Lower lobe of right lung (tissue), 2 donors: ENCODE results near the gene ZFYVE19. TPM values are rescaled to one million over a fixed set of nuclear protein-coding genes. Genes with fewer than 3 reads are reported as not detected.

Experiments used
- ATAC-seq, 2 donors: fragments of 200-7000 bp; cut with Tn5 transposase; one replicate each; pipeline ENCODE4 v1.9.1; 2020 to 2022; ENCODE audit warnings: mild to moderate bottlenecking in 2 of 2, moderate library complexity in 2 of 2
- DNase-seq: peaks from one replicate; pipeline ENCODE4 v3.0.0-alpha.2; 2020
- H3K27ac ChIP-seq: fragments of 200-600 bp; one replicate; pipeline ENCODE4 v1.8.0; 2022
- H3K27me3 ChIP-seq: fragments of 200-600 bp; one replicate; pipeline ENCODE4 v1.8.0; 2022; ENCODE audit warnings: low read depth
- H3K36me3 ChIP-seq: fragments of 200-600 bp; one replicate; pipeline ENCODE4 v1.8.0; 2022; ENCODE audit warnings: mild to moderate bottlenecking
- H3K4me1 ChIP-seq: fragments of 200-600 bp; one replicate; pipeline ENCODE4 v1.8.0; 2022
- H3K4me3 ChIP-seq: fragments of 200-600 bp; one replicate; pipeline ENCODE4 v1.8.0; 2022; ENCODE audit warnings: mild to moderate bottlenecking
- H3K9me3 ChIP-seq: fragments of 200-600 bp; one replicate; pipeline ENCODE4 v1.8.0; 2022
- CTCF ChIP-seq: fragments of 200-600 bp; IDR thresholded peaks from one replicate; pipeline ENCODE4 v1.8.0; 2022; ENCODE audit warnings: antibody characterized with exemption, mild to moderate bottlenecking
- intact Hi-C: fragments of 100-400 bp; cut with DNase I; formaldehyde crosslinking; loops from one replicate; pipeline ENCODE4 v1.11.0; 2022
- total RNA-seq: library from RNA; stranded (reverse); fragmentation: NEBNext Ultra II Directional; extraction: Animal tissue kit (Norgen Biotek cat#: 25700); gene quantifications from one replicate; pipeline ENCODE4 v1.2.1, GENCODE V29; 2021
- donor health status: DM: no; HTN: yes; CAD: no; lungs with severe emphysema.

Gene ZFYVE19
- total RNA-seq, 1 donor from 2014 or later: 29.6 TPM

- Histone ChIP-seq H3K36me3 (peaks cover 20% of the 10 kb centered on the region), H3K27me3 (no peaks in the 10 kb centered on the region), H3K4me1 (peaks cover 27% of the 10 kb centered on the region), H3K4me3 (no peak overlapping the region), H3K9me3 (no peaks in the 10 kb centered on the region), H3K27ac (no peak overlapping the region)
- DNase-seq (no peak), ATAC-seq (no peak)
- no peak for TF ChIP-seq CTCF
- intact Hi-C loops: no loop called here
These were observed 10.4 kb upstream of the ZFYVE19 start for GRCh38 chr15:40796512-40796911.

GRCh38 chr15:40799523-40799922, 7.4 kb upstream of the ZFYVE19 start:
- no peak overlapping the region for H3K4me3 ChIP-seq
- H3K9me3 ChIP-seq: no peaks in the 10 kb centered on the region
- peaks cover 18% of the 10 kb centered on the region for H3K36me3 ChIP-seq
- H3K4me1 ChIP-seq: peaks cover 22% of the 10 kb centered on the region
- H3K27me3 ChIP-seq: no peaks in the 10 kb centered on the region
- ATAC-seq (no peak), DNase-seq (no peak)
- H3K27ac ChIP-seq: no peak overlapping the region
- no peak for TF ChIP-seq CTCF
- intact Hi-C loops: no loop called here

GRCh38 chr15:40803076-40803475, 3.8 kb upstream of the ZFYVE19 start:
- Histone ChIP-seq H3K27ac (no peak overlapping the region), H3K36me3 (peaks cover 15% of the 10 kb centered on the region), H3K9me3 (no peaks in the 10 kb centered on the region), H3K27me3 (no peaks in the 10 kb centered on the region), H3K4me1 (peaks cover 24% of the 10 kb centered on the region), H3K4me3 (no peak overlapping the region)
- intact Hi-C loops: no loop called here
- no peak for TF ChIP-seq CTCF
- ATAC-seq (no peak), DNase-seq (no peak)

- H3K4me1 ChIP-seq: peaks cover 26% of the 10 kb centered on the region
- H3K27ac ChIP-seq: no peak overlapping the region
- no peaks in the 10 kb centered on the region for H3K9me3 ChIP-seq
- DNase-seq (no peak), ATAC-seq (no peak)
- H3K4me3 ChIP-seq: no peak overlapping the region
- intact Hi-C loops: no loop called here
- H3K36me3 ChIP-seq: peaks cover 9% of the 10 kb centered on the region
- no peaks in the 10 kb centered on the region for H3K27me3 ChIP-seq
- TF ChIP-seq CTCF: no peak
These were observed 3.2 kb upstream of the ZFYVE19 start for GRCh38 chr15:40803688-40804087.

- intact Hi-C loops: no loop called here
- Histone ChIP-seq H3K36me3 (peaks cover 14% of the 10 kb centered on the region), H3K27me3 (no peaks in the 10 kb centered on the region), H3K9me3 (no peaks in the 10 kb centered on the region), H3K4me1 (peaks cover 30% of the 10 kb centered on the region), H3K27ac (peak overlapping the region; percentile 95), H3K4me3 (peak overlapping the region; percentile 98)
- DNase-seq: no peak
- peak in 1 of 2 donors; percentile 1 for ATAC-seq
- TF ChIP-seq CTCF: no peak
These were observed 239 bp upstream of the ZFYVE19 start for GRCh38 chr15:40806672-40807027.
